Cardiac muscle cell (in vitro differentiated cells and primary cell): ENCODE results near the gene TAS2R46. TPM values are rescaled to one million over a fixed set of nuclear protein-coding genes. Genes with fewer than 3 reads are reported as not detected.

Experiments used
- DNase-seq, 2 donors: peaks; one replicate each; pipeline versions ENCODE4 v3.0.0 to v3.0.0-alpha.2; 2010 to 2017; ENCODE audit warnings: low read depth in 1 of 2, low spot score in 1 of 2
- H3K27ac ChIP-seq: fragments of 200-600 bp; sonication (generic); 2 replicates; pipeline ENCODE4 v1.5.1; 2016
- H3K27me3 ChIP-seq: fragments of 200-600 bp; sonication (generic); 2 replicates; pipeline ENCODE4 v1.6.0; 2016; ENCODE audit warnings: control low read depth
- H3K36me3 ChIP-seq: fragments of 200-600 bp; sonication (generic); 2 replicates; pipeline ENCODE4 v1.5.1; 2016; ENCODE audit warnings: control low read depth
- H3K4me1 ChIP-seq: fragments of 200-600 bp; sonication (generic); 2 replicates; pipeline ENCODE4 v1.8.1; 2017; ENCODE audit warnings: low read depth, mild to moderate bottlenecking, mixed run types
- H3K4me3 ChIP-seq: fragments of 200-600 bp; sonication (generic); 2 replicates; pipeline ENCODE4 v1.5.1; 2016; ENCODE audit warnings: mild to moderate bottlenecking
- H3K9me3 ChIP-seq: fragments of 200-600 bp; sonication (generic); 2 replicates; pipeline ENCODE4 v1.5.1; 2017; ENCODE audit warnings: low read depth, mild to moderate bottlenecking, control low read depth
- CTCF ChIP-seq: IDR thresholded peaks from 2 replicates; pipeline ENCODE4 v1.5.1; 2012; ENCODE audit warnings: low read depth, mild to moderate bottlenecking, low read length
- polyA plus RNA-seq: library from polyadenylated mRNA; unstranded; fragments of >200 nt; fragmentation: Nextera tagmentation; extraction: Ambion mirVana; gene quantifications from 2 replicates; pipeline ENCODE4 v1.2.1, GENCODE V29; 2016
- total RNA-seq: library from RNA; depleted of rRNA; stranded (reverse); fragments of >200 nt; gene quantifications from 2 replicates; pipeline ENCODE4 v1.2.3, GENCODE V29; 2016

Gene TAS2R46
- total and polyA plus RNA-seq, 2 experiments from 2014 or later: 0.24 to 0.63 TPM

DNA sequence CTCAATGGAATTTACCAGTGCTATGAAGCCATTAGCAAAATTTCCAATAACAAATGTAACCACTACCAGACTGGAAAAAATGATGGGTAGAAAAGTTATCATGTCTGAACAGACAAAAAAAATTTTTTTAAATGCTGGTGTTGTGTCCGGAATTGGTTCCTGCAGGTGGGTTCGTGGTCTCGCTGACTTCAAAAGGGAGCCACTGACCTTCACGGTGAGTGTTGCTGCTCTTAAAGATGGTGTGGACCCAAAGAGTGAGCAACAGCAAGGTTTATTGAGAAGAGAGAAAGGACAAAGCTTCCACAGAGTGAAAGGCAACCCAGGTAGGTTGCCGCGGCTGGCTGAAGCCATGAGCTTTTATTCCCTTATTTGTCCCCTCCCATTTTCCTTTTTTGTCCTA is 30.0 kb upstream of the TAS2R46 start, which contains the start of gene TAS2R43:
Gene TAS2R43, minus strand, starts transcription at position 186 of the 400 bp plus-strand sequence. Its CDS starts 84 bp downstream, at position 102.
- no peaks in the 10 kb centered on the region for H3K36me3 ChIP-seq
- no peaks in the 10 kb centered on the region for H3K27me3 ChIP-seq
- H3K4me1 ChIP-seq: no peaks in the 10 kb centered on the region
- H3K27ac ChIP-seq: no peak within 1 kb of the TSS
- no peak for TF ChIP-seq CTCF
- H3K4me3 ChIP-seq: no peak within 1 kb of the TSS
- no peaks in the 10 kb centered on the region for H3K9me3 ChIP-seq
- no peak for DNase-seq

DNA sequence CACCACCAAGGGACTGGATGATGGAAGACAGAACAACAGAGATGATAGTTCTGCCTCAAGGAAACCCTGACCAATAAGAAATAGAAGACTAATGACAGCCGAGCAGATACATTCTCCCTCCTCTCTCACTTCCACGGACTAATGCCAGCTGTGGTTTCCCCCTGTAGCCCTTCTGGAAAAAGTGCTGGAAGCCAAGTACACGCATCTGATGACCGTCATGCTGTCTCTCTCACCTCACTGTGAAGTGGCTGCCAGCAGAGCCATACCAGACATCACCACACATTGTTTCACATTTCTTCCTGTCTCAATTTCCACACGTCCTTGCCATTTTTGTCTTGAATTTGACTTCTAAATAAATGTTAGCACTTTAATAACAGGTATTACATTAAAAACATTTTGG is 27.2 kb upstream of the TAS2R46 start:
- DNase-seq: no peak
- no peak overlapping the region for H3K27ac ChIP-seq
- no peaks in the 10 kb centered on the region for H3K27me3 ChIP-seq
- no peak for TF ChIP-seq CTCF
- H3K36me3 ChIP-seq: no peaks in the 10 kb centered on the region
- H3K4me1 ChIP-seq: no peaks in the 10 kb centered on the region
- no peaks in the 10 kb centered on the region for H3K9me3 ChIP-seq
- H3K4me3 ChIP-seq: no peak overlapping the region

GRCh38 chr12:11085419-11085818 is 23.3 kb upstream of the TAS2R46 start:
- Histone ChIP-seq H3K4me3 (no peak overlapping the region), H3K9me3 (no peaks in the 10 kb centered on the region), H3K4me1 (no peaks in the 10 kb centered on the region), H3K27ac (no peak overlapping the region), H3K36me3 (no peaks in the 10 kb centered on the region), H3K27me3 (no peaks in the 10 kb centered on the region)
- DNase-seq: no peak
- TF ChIP-seq CTCF: no peak

GRCh38 chr12:11081987-11082386 is 19.9 kb upstream of the TAS2R46 start:
- Histone ChIP-seq H3K27me3 (no peaks in the 10 kb centered on the region), H3K36me3 (no peaks in the 10 kb centered on the region), H3K27ac (no peak overlapping the region), H3K4me1 (no peaks in the 10 kb centered on the region), H3K4me3 (no peak overlapping the region), H3K9me3 (no peaks in the 10 kb centered on the region)
- no peak for DNase-seq
- no peak for TF ChIP-seq CTCF

DNA sequence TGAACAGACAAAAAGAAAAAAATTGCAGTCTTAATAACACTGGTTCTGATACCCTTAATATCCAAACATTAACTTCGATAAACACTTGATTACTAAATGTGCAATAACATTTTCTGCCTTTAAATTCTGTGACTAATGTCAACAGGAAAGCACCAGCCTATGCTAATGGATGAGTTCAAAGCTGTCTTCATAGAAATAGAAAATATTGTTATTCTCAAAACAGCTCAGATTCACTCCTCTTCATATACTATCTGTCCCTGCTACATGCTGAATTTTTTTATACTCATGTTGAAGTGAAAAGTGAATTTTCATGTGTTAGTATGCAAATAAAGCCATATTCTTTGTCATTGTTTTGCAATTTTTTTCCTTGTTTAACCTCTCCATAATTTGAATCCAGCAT is 16.2 kb upstream of the TAS2R46 start:
- no peaks in the 10 kb centered on the region for H3K4me1 ChIP-seq
- H3K27me3 ChIP-seq: no peaks in the 10 kb centered on the region
- H3K4me3 ChIP-seq: no peak overlapping the region
- H3K27ac ChIP-seq: no peak overlapping the region
- no peak for DNase-seq
- TF ChIP-seq CTCF: no peak
- H3K36me3 ChIP-seq: no peaks in the 10 kb centered on the region
- H3K9me3 ChIP-seq: no peaks in the 10 kb centered on the region

DNA sequence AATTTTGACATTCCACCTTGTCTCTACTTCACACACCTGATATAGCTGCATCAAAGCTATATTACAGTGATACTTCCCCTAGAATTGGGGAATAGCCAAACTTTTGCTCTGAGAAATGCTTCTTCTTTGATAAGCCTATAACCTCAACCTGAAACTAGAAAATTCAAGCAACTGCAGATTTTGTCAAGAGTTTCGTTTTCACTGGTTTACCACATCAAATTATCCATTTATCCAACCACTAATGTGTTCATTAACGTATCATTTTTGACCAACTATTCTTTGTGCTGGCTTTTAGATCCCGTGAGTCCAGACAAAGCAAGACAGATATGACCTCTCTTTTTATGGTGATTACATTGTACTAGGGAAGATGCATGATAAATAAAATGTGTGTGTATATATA is 13.5 kb upstream of the TAS2R46 start:
- no peak for TF ChIP-seq CTCF
- H3K36me3 ChIP-seq: no peaks in the 10 kb centered on the region
- no peak overlapping the region for H3K4me3 ChIP-seq
- DNase-seq: no peak
- H3K9me3 ChIP-seq: no peaks in the 10 kb centered on the region
- H3K27ac ChIP-seq: no peak overlapping the region
- no peaks in the 10 kb centered on the region for H3K4me1 ChIP-seq
- no peaks in the 10 kb centered on the region for H3K27me3 ChIP-seq
